IPS-NIHi7 (cell line): Measurements from ENCODE around the gene AGPAT1.
"Not testable (repeated sequence)": the region's sequence is repeated elsewhere in the genome, so short reads cannot be mapped to it uniquely, and the experiment has no call there.

Experiments
- DNase-seq: peaks from one replicate; pipeline ENCODE4 v3.0.0; 2012; ENCODE audit warnings: mixed read lengths; ENCODE audit errors: extremely low spot score

Gene AGPAT1

DNA sequence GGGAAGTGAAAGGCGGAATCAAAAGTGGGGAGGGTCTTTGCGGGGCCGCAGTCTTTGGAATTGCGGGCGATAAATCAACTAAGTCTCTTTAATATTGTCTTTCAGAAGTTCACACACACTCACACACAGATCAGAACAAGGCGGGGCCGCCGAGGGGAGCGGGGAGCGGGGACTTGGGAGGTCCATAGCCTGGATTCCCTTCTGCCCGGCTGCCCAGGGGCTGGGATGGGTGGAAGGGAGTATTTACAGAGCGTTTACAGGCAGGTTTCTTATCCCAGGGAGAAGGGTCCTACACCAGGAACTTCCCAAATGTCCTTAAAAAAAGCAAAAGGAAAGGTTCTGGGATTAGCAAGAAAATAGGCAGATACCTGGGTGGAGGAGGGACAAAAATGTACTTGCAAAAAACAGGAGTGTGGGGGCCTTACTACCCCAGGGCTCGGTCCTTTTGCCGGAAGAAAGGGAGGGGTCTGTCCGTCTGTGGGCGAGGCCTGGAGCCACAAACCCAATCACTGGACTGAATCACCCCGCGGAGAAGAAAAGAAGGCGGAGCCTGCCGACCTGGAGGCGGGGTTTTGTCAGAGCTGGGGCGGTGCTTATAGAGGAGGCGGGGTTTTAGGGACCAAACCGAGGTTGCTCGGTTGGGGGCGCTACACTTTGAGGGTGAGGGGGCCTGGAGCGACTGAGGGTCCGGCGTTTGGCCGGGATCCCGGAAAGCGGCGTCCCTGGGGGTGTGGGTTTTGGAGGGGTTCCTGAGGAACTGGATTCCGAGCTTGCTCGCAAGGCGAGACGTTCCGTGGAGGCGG is 27.4 kb downstream of the AGPAT1 start:
- peak; percentile 89 for DNase-seq

DNA sequence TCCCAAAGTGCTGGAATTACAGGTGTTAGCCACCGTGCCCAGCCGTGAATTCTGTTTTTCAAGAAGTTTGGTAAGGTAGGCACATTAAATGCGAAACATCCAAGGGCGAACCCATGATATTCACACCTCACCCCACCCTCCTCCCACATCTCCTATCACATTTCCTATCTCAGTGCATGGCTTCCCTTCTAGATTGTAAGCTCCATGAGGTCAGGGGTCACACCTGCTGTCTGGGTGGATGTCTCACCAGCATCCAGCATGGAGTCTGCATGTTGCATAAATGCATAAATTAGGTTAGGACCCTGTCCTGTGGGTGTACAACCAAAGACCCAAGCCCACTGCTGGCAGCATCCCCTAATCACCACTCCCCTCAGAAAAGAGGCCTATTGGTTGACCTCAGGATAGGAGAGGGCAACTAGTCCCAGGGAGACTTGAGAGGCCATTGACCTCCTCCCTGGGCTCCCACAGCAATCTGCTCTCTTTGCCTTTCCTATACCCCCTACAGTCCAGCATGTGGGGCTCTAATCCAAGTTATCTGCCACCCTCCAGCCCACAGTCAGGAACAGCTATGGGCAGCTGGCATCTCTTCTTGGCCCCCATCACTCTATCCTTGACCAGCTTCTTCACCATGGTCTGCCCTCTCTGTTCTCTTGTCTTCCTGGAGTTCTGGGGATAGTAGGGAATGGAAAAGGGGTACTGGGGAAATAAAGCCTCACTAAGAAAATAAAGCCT is 28.3 kb downstream of the AGPAT1 start:
- DNase-seq: no peak

DNA sequence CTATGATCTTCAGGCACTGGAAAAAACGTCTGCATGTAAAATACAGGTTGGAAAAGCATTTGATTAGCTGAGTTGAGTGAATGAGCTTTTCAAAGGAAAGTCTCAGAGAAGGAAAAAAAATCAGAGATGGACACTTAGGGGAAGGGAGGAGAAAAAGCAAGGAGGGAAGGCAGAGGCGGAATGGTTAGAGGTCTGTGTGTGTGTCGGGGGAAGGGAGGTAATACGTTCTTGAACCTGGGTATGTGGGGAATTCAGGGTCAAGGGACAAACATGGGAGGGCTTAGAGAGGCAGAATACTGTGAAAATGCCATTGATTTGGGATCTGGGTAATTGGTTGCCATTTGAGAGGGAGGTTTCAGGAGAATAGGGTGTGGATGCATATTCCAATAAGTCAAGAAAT is 29.2 kb downstream of the AGPAT1 start:
- DNase-seq: no peak

DNA sequence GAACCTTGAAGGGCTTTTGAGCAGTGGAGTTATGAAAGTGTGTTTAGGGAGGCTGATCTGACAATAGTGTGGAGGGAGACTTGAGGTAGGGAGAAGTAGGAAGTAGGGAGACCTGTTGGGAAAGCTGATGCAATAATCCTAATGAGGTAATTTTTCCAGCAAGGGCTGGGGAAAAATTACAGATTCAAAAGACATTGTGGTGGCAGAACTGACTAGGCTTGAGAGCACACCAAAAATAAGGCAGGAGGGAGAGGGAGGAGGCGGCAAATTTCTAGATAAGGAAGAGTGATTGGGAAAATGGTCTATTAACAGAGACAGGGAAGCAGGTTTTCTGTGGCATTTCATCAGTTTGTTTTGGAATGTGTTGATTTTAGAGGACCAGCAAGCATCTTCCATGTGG is 29.6 kb downstream of the AGPAT1 start:
- no peak for DNase-seq

DNA sequence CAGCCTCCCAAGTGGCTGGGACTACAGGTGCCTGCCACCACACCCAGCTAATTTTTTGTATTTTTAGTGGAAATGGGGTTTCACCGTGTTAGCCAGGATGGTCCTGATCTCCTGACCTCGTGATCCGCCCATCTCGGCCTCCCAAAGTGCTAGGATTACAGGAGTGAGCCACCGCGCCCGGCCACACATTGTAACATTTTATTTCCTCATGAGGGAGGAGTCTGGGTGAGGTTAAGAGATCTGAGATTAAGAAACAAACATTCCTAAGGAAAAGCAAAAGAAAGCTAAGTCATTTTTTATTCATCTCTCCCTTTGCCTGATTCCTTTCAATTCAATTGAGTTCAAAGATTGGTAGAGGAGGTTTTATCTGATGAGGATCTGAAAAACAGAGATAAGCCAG is 31.6 kb downstream of the AGPAT1 start:
- not testable (repeated sequence) for DNase-seq

DNA sequence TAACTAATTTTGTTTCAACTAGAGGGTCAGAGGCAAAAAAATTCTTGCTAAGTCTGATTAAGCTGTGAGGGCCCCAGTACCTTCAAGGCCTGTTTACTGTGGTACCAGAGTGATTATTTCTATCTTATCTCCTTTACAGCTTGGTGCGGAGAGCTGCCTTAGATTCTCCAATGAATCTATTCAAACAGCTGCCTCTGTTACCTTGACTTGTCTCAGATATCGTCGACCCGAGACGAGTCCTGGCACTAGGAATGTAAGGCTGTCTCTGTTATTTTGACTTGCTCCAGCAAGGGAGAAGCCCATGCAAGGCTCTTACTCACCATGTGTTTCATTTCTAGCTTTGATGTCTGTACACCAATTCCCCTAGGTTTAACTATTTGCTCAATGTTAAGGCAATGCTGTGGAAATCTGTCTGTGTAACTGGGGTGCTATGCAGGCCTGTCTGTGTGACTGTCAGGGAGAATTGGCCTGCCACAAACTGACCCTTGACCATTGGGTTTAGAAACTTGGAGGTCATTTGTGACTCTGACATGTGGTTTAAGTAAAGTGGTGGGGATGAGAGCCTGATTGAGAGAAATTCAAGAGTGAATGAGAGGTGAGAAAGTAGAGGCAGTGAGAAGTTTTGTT is 35.4 kb downstream of the AGPAT1 start:
- no peak for DNase-seq

DNA sequence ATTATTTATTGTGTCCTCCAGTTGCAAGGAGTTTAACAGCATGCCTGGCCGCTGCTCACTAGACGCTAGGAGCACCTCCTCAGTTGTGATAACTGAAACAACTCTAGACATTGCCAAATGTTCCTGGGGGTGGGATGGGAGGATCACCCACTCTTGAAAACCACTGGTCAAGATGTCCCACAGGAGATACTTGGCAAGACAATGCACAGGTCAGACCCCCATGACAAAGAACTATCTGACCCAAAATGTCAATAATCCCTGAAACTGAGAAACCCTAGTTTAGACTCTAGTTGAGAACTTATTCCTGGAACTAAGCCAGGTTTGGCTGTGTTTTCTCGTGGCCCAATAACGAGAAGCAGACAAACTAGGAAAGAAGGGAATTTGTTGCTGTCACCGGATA is 36.3 kb downstream of the AGPAT1 start:
- no peak for DNase-seq

DNA sequence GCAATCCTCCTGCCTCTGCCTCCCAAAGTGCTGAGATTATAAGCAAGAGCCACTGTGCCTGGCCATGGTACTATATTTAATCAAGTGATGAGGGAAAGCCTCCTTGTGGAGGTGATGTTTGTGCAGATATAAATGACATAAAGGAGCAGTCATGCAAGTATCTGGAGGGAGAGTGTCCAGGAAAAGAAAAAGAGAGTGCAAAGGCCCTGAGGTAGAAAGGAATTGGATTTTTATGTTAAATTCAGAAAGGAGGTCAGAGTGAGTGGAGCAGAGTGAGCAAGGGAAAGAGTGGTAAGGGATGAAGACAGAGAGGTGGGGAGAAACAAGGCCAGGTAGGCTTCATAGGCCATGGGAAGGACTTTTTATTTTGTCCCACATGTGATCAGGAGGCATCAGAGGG is 38.4 kb downstream of the AGPAT1 start:
- no peak for DNase-seq

DNA sequence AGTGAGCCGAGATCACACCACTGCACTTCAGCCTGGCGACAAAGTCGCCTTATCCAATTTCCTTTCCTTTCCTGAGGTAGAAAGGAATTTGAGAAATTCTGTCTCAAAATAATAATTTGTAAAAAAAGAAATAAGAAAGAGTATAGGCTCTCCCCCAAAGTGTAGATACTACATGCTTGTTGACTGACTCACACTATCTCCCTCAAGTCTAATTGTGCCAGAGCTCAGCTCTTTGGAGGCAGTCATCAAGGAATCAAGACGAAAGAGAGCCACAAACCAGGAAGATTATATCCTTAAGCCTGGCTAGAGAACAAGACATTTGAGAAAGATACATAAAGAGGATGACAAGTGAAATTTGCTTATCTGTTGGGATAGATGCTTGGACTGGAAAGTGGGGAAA is 42.1 kb downstream of the AGPAT1 start:
- DNase-seq: no peak

DNA sequence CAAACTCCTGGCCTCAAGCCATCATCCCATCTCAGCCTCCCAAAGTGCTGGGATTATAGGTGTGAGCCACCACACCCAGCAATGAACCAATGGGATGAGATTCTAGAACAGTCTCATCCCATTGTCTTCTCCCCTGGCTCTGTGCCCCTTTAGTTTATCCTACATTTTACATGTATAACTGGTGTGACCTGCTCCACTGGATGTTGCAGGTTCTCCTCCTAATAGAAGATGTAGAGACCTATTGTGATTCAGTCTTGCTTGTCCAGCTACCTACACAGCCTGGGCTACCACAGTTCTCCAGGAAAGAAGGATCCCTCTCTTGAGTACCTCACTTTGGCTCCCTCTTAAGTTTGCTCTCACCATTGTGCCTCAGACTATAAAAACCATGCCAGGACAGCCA is 43.8 kb downstream of the AGPAT1 start:
- no peak for DNase-seq

DNA sequence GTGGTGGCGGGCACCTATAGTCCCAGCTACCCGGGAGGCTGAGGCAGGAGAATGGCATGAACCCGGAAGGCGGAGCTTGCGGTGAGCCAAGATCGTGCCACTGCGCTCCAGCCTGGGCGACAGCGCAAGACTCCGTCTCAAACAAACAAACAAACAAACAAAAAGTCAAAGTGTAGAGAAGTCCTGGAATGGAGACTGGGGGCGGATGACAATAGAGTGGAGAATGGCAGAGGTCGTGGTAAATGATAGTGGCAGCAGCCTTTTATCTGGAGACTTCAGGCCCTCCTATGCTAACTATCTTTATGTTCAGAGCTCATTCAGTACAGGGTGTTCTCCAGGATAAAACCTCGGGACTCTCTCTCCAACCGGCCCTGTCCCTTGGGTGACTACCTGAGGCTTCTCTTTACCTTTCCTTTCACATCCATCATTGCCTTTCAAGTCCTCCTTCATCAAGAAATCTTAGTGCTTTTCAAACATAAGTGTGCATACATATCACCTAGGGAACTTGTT is 44.4 kb downstream of the AGPAT1 start:
- DNase-seq: no peak

DNA sequence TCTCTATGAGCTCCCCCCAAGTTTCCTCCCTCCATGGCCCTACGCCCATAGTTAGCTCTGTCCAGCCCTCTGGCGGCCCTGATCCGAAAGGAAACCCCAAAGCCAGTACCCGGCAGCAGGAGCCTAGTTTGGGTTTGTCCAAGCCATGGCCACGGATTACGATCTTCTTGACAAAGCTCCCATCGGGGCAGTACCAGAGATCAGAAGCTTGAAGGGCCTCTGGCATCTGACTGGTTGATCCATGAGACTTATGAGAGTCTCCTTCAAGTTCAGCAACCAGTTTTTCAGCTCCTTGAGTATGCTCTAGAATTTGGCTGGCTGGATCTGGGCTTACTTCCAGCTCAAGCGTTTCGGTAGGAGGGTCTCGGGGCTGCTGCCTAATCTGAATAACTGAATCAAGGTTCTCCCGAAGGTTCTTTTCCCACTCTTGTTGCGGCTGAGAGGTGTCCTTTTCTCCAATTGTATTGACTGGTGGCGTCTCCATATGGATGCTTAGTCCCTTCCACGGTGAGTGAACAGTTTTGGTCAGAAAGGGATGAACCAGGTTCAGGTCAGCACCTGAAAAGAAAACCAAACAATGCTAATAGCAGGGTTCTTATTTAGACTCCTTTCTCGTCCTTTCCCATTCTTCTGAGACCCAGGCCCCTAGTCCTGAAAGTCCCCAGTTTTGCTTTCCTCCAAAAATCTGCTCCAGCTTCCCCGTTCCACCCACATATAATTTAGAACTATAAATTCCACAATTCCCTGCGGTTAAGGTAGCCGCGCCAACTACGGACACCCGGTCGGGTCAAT is 46.4 kb downstream of the AGPAT1 start:
- no peak for DNase-seq

DNA sequence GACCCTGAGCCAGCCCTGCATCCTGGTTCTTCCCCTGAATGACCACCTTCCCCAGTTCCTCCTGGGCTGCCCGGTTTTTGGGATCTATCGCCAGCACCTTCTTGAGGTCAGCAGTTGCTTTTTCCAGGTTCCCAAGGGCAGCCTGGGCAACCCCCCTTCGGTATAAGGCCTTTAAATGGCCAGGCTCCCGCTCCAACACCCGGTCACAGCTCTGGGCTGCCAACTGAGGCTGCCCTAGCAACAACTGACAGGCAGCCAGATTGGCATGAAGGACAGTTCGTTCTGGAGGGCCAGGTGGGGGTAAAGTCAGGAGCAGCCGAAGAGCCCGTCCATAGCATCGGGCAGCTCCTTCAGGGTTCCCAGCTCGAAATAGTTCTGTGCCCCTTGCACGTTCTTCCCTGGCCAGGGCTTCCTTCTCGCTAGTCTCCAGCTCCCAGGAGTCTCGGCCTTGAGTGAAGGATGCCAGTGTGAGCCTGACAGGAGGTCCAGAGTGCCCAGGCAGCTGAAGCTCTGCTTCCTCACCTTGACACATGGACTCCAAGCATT is 47.1 kb downstream of the AGPAT1 start:
- DNase-seq: no peak

DNA sequence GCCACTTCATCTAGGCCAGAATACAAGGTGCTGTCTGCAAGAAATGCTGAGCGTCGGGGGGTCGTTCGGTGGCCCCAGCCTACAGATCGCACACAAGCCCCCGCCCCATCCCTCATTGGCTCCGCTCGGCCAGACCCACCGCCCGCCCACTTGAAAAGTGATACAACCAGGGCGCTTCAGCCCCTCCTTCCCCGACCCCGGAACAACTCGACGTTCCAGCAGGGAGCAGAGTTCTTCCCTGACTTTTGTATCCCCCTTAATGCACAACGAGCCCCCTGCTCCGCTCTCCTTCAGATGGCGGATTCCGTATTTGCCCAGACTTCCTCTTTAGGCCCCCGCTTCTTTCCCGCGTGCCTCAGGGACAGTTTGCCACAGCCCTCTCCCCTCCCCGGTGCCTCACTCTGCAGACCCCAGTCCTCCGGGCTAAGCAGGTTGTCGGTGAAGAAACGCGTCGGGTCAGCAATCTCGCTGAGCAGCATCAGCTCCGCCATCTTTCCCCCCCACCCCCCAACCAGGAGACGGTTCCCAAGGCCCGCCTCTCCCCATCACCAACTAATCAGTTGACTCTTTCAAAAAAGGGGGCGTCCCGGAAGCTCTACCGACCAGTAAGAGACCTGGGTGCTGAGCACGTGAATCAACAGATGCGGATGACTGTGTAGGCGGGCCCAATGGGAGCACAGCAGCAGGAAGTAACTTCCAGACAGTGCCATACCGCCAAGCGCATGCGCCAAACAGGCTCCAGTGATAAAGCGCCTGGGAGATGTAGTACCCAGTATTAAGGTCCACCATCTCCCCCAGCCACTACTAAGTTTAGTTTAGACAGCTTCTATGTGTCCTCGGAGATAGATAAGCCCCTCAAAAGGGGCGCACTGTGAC is 47.9 kb downstream of the AGPAT1 start, which contains the start of gene ATF6B:
ATF6B (minus strand) TSS at position 530 of the 876 bp plus-strand sequence; CDS start at position 491, 39 bp downstream.
- DNase-seq: peak; percentile 98

DNA sequence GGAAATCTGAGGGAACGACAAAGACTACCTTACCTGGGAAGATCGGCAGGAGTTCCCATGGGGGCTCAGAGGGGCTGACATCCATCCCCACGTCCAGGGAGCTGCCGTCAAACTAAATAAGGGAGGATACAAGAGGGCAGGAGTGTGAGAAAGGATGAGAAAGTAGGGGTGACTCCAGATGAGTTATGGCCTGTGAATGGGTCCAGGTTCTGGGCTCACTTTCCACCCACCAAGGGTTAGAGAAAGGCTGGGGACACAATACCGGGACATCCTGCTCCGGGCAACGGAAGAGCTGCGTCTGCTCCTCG is 48.5 kb downstream of the AGPAT1 start:
- DNase-seq: no peak

DNA sequence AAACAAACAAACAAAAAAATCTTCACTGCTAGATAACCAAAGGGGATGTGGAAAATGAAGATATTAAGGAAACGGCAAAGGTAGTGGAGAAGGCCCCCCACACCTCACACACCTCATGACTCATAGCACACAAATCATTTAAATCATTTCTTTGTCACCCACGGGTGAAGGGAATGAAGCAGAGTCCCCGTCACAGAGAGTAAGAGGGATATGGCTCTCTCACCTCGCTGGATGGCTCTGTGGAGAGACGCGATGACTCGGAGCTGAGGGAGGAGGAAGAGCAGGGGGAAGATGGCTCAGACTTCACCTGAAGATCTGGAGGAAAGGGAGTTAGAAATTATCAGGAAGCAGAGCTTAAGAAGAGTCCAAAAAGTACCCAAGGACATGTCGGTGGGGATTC is 49.0 kb downstream of the AGPAT1 start:
- no peak for DNase-seq

DNA sequence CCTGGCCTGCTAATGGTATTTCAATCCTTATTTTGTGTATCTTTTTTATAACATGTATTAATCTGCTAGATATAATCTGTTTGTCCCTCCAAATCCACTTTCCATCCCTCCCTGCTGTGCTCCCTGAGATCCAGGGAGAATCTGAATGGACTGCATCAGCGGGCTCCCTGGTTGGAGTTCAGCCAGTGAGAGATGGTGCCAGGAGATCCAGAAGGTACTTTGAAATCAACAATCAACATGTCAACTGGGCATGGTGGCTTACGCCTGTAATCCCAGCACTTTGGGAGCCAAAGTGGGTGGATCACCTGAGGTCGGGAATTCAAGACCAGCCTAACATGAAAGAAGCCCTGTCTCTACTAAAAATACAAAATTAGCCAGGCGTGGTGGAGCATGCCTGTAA is 52.2 kb downstream of the AGPAT1 start:
- DNase-seq: no peak

DNA sequence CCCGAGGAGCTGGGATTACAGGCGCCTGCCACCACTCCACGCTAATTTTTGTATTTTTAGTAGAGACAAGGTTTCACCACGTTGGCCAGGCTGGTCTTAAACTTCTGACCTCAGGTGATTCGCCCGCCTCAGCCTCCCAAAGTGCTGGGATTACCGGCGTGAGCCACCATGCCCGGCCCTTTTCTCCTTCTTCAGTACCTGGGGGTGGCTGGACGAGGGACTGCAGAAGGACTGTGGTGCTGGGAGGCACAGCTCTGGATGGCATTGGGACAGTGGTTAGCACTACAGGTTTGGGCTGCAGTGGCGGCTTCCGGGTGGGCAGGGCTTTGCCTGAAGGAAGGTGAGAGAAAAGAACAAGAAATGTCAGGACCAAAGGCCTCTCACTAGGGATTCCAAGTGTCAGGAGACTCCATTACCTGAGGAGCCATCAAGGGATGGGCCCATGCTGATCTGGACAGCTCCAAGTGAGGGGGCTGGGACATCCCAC is 55.3 kb downstream of the AGPAT1 start:
- DNase-seq: no peak

DNA sequence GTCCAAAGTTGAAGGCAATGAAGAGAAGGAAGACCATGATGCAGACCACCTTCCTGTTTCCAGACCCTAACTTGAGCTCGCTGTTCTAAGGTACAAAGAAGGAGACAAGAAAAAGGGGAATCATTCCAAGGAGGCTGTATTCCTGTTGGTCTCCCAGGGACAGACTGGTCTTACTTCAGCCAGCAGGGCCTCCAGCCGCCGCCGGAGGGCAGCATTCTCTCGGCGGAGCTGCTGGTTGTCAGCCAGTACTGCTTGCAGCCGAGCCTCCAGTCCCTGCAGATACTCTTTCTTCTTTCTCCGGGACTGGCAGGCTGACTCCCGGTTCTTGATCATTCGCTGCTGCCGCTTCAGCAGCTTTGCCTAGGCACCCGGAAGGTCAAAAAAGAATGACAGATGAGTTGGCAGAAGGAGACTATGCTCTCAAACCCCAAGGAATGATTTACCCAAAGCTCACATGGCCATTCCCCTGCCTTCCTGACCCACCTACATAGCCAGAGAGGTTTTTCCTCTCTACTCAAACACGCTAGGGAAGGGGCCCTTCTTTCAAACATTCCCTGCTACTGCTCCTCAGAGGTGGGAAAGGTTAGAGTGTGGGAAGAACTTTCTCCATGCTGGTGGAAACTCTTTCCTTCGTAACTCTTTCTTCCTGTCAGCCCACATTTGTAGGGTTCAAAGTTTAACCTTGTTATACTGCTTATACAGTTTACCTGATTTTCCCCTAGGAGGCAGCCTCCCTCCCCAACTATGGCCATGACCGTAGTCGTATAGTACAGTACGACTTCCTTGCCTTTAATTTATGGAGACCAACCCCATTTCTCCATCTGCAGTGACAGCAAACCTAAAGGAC is 56.9 kb downstream of the AGPAT1 start:
- DNase-seq: peak; percentile 90
